Natural killer cell treated with Interleukin-12 subunit alpha and Interleukin-12 subunit beta and Interleukin-15 and Interleukin-18, amount 100 ng/mL, for 72 hours (primary cell): ENCODE measurements around the gene DENND2A. TPM values are rescaled to one million over a fixed set of nuclear protein-coding genes. Genes with fewer than 3 reads are reported as not detected.
"Not testable (repeated sequence)": the region's sequence is repeated elsewhere in the genome, so short reads cannot be mapped to it uniquely, and the experiment has no call there.

ENCODE experiments used
- ATAC-seq, 2 donors: fragments of 150-1000 bp; cut with Tn5 transposase in 1 of 2; sonication (Bioruptor Pico), chemical (Tn5 transposase) in 1 of 2; 2 replicates each; pipeline ENCODE4 v1.10.0; 2021
- DNase-seq: peaks from one replicate; pipeline ENCODE4 v3.0.0; 2022; ENCODE audit warnings: low spot score
- H3K27ac Mint-ChIP-seq, 2 donors: 1 replicate in 1 of 2; 2 replicates in 1 of 2; pipeline ENCODE4 v1.8.0; 2022; ENCODE audit warnings: mixed read lengths in 2 of 2, mild to moderate bottlenecking in 1 of 2, moderate library complexity in 1 of 2
- H3K27me3 Mint-ChIP-seq, 2 donors: 1 replicate in 1 of 2; 2 replicates in 1 of 2; pipeline ENCODE4 v1.8.0; 2022; ENCODE audit warnings: mixed read lengths in 2 of 2
- H3K36me3 Mint-ChIP-seq: one replicate; pipeline ENCODE4 v1.8.0; 2022; ENCODE audit warnings: mixed read lengths
- H3K4me1 Mint-ChIP-seq, 2 donors: 1 replicate in 1 of 2; 2 replicates in 1 of 2; pipeline ENCODE4 v1.8.0; 2022; ENCODE audit warnings: low read depth in 2 of 2, mixed read lengths in 2 of 2, mild to moderate bottlenecking in 1 of 2
- H3K4me3 Mint-ChIP-seq: one replicate; pipeline ENCODE4 v1.8.0; 2022; ENCODE audit warnings: mixed read lengths
- H3K9me3 Mint-ChIP-seq: 2 replicates; pipeline ENCODE4 v1.8.0; 2022; ENCODE audit warnings: mixed read lengths
- total RNA-seq, 2 donors: library from RNA; stranded (reverse); gene quantifications; one replicate each; pipeline ENCODE4 v1.2.3, GENCODE V29; 2022

Gene DENND2A
- total RNA-seq, 2 donors from 2014 or later: not detected

- ATAC-seq: peak in 1 of 2 donors; percentile 17
- no peak overlapping the region for H3K4me3 Mint-ChIP-seq
Observed at GRCh38 chr7:140625908-140626868, 14.4 kb downstream of the DENND2A start.

GRCh38 chr7:140625192-140625558 is 15.4 kb downstream of the DENND2A start:
- not testable (repeated sequence) for ATAC-seq, H3K9me3 Mint-ChIP-seq, H3K36me3 Mint-ChIP-seq, DNase-seq, H3K4me3 Mint-ChIP-seq, H3K27ac Mint-ChIP-seq, H3K4me1 Mint-ChIP-seq
- H3K27me3 Mint-ChIP-seq: peaks cover 11 to 12% of the 10 kb centered on the region in 2 donors

More at GRCh38 chr7:140625908-140626868, 14.4 kb downstream of the DENND2A start:
- Mint-ChIP-seq H3K4me1 (no peaks in the 10 kb centered on the region), H3K27ac (no peak overlapping the region), H3K36me3 (no peaks in the 10 kb centered on the region), H3K9me3 (no peaks in the 10 kb centered on the region), H3K27me3 (peaks cover 11 to 12% of the 10 kb centered on the region in 2 donors)
- no peak for DNase-seq

GRCh38 chr7:140624392-140625191 is 16.0 kb downstream of the DENND2A start:
- ATAC-seq (no peak), DNase-seq (no peak)
- H3K27ac Mint-ChIP-seq: no peak overlapping the region
- H3K27me3 Mint-ChIP-seq: peaks cover 10 to 12% of the 10 kb centered on the region in 2 donors
- no peaks in the 10 kb centered on the region for H3K4me1 Mint-ChIP-seq
- no peaks in the 10 kb centered on the region for H3K36me3 Mint-ChIP-seq
- H3K4me3 Mint-ChIP-seq: no peak overlapping the region
- H3K9me3 Mint-ChIP-seq: no peaks in the 10 kb centered on the region

GRCh38 chr7:140623980-140624379 is 16.6 kb downstream of the DENND2A start:
- Mint-ChIP-seq H3K36me3 (no peaks in the 10 kb centered on the region), H3K27me3 (peaks cover 4 to 9% of the 10 kb centered on the region in 2 donors), H3K9me3 (no peaks in the 10 kb centered on the region), H3K27ac (no peak overlapping the region), H3K4me1 (no peaks in the 10 kb centered on the region), H3K4me3 (no peak overlapping the region)
- ATAC-seq: no peak
- no peak for DNase-seq

- Mint-ChIP-seq H3K27me3 (peaks cover 0 to 8% of the 10 kb centered on the region in 2 donors), H3K27ac (no peak overlapping the region), H3K36me3 (no peaks in the 10 kb centered on the region), H3K9me3 (no peaks in the 10 kb centered on the region), H3K4me1 (no peaks in the 10 kb centered on the region), H3K4me3 (no peak overlapping the region)
- ATAC-seq (no peak), DNase-seq (no peak)
Observed at GRCh38 chr7:140621401-140622021, 19.1 kb downstream of the DENND2A start.

- ATAC-seq, H3K36me3 Mint-ChIP-seq, H3K4me3 Mint-ChIP-seq, H3K9me3 Mint-ChIP-seq, DNase-seq, H3K4me1 Mint-ChIP-seq, H3K27ac Mint-ChIP-seq, H3K27me3 Mint-ChIP-seq: not testable (repeated sequence)
Observed at GRCh38 chr7:140619915-140620510, 20.6 kb downstream of the DENND2A start.

GRCh38 chr7:140619176-140619575 is 21.4 kb downstream of the DENND2A start:
- no peaks in the 10 kb centered on the region for H3K9me3 Mint-ChIP-seq
- H3K4me1 Mint-ChIP-seq: no peaks in the 10 kb centered on the region
- DNase-seq (no peak), ATAC-seq (no peak)
- H3K4me3 Mint-ChIP-seq: no peak overlapping the region
- peaks cover 0 to 5% of the 10 kb centered on the region in 2 donors for H3K27me3 Mint-ChIP-seq
- H3K36me3 Mint-ChIP-seq: no peaks in the 10 kb centered on the region
- no peak overlapping the region for H3K27ac Mint-ChIP-seq

- H3K27me3 Mint-ChIP-seq: peaks cover 0 to 6% of the 10 kb centered on the region in 2 donors
- no peak for ATAC-seq
Observed at GRCh38 chr7:140618306-140618705, 22.3 kb downstream of the DENND2A start.

GRCh38 chr7:140617081-140617480 is 23.5 kb downstream of the DENND2A start:
- ATAC-seq: no peak
- Mint-ChIP-seq H3K9me3 (no peaks in the 10 kb centered on the region), H3K27me3 (peaks cover 0 to 3% of the 10 kb centered on the region in 2 donors), H3K27ac (no peak overlapping the region), H3K4me3 (no peak overlapping the region), H3K4me1 (no peaks in the 10 kb centered on the region), H3K36me3 (no peaks in the 10 kb centered on the region)
- DNase-seq: no peak

More at GRCh38 chr7:140618306-140618705, 22.3 kb downstream of the DENND2A start:
- H3K4me3 Mint-ChIP-seq: no peak overlapping the region
- no peaks in the 10 kb centered on the region for H3K9me3 Mint-ChIP-seq
- no peak for DNase-seq
- H3K27ac Mint-ChIP-seq: no peak overlapping the region
- no peaks in the 10 kb centered on the region for H3K36me3 Mint-ChIP-seq
- no peaks in the 10 kb centered on the region for H3K4me1 Mint-ChIP-seq

- Mint-ChIP-seq H3K9me3 (no peaks in the 10 kb centered on the region), H3K27me3 (peaks cover 5% of the 10 kb centered on the region in 2 donors), H3K4me3 (no peak overlapping the region), H3K27ac (no peak overlapping the region), H3K36me3 (no peaks in the 10 kb centered on the region), H3K4me1 (no peaks in the 10 kb centered on the region)
- DNase-seq (no peak), ATAC-seq (no peak)
Observed at GRCh38 chr7:140616328-140616727, 24.3 kb downstream of the DENND2A start.

- Mint-ChIP-seq H3K36me3 (no peaks in the 10 kb centered on the region), H3K4me3 (no peak overlapping the region), H3K27me3 (peaks cover 7% of the 10 kb centered on the region in 2 donors), H3K9me3 (no peaks in the 10 kb centered on the region), H3K27ac (no peak overlapping the region), H3K4me1 (no peaks in the 10 kb centered on the region)
- DNase-seq: no peak
- no peak for ATAC-seq
Observed at GRCh38 chr7:140611641-140612040, 29.0 kb downstream of the DENND2A start.

- peaks cover 7% of the 10 kb centered on the region in 2 donors for H3K27me3 Mint-ChIP-seq
- H3K36me3 Mint-ChIP-seq: no peaks in the 10 kb centered on the region
- H3K27ac Mint-ChIP-seq: no peak overlapping the region
- H3K4me1 Mint-ChIP-seq: no peaks in the 10 kb centered on the region
- no peaks in the 10 kb centered on the region for H3K9me3 Mint-ChIP-seq
- DNase-seq: no peak
- H3K4me3 Mint-ChIP-seq: no peak overlapping the region
- no peak for ATAC-seq
Observed at GRCh38 chr7:140610204-140611165, 30.1 kb downstream of the DENND2A start.
